Measurements from ENCODE around the gene STARD3.

Gene STARD3

DNA sequence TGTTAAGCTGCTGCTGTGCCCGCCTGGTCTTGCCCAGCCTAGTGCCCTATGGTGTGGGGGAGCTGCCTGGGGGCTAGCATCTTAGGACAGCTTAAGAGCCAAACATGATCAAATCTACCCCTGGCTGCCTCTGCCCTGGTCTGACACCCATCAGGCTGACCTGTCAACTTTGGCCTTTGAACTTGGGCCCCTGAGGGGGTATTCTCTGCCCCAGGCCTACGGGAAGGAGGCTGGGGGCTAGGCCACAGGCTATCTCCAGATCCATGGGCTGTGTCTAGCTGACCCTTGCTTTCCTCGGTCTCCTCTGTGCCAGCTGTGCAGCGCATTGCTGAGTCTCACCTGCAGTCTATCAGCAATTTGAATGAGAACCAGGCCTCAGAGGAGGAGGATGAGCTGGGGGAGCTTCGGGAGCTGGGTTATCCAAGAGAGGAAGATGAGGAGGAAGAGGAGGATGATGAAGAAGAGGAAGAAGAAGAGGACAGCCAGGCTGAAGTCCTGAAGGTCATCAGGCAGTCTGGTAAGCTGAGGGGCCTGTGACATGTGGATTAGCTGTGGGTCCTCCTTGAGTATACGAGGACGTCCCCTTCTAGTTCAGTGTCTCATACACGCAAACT is 3.3 kb upstream of the STARD3 start:
- POLR2A ChIA-PET, result no interaction called here
- DNase-seq, result no peak
- no peak overlapping the region for H3K27ac ChIP-seq (ENCODE audit: insufficient read depth in 1 of 2, low read depth in 1 of 2, low read length in 2 of 2, poor library complexity in 1 of 2, severe bottlenecking in 2 of 2)
- WGBS (ENCODE audit: insufficient coverage), result 83% methylated on average over 7 of the region's 8 CpGs
- H3K4me3 ChIP-seq (ENCODE audit: control insufficient read depth in 1 of 7, extremely low read depth in 1 of 7, insufficient read depth in 4 of 7, low read depth in 2 of 7, low read length in 6 of 7), result no peak overlapping the region
- H3K36me3 ChIP-seq (ENCODE audit: control insufficient read depth in 4 of 4, insufficient read depth in 4 of 4, low read length in 3 of 4), result no peaks in the 10 kb centered on the region
- peaks cover 12 to 53% (median 43%) of the 10 kb centered on the region in 4 experiments for H3K4me1 ChIP-seq (ENCODE audit: control extremely low read depth in 1 of 4, control insufficient read depth in 4 of 4, insufficient read depth in 4 of 4, low read length in 3 of 4)
- H3K9me3 ChIP-seq (ENCODE audit: control extremely low read depth in 1 of 5, control insufficient read depth in 4 of 5, insufficient read depth in 2 of 5, low read depth in 1 of 5, low read length in 4 of 5), result no peaks in the 10 kb centered on the region
- H3K27me3 ChIP-seq (replicated peaks in 2 of 5; ENCODE audit: control insufficient read depth in 4 of 5, insufficient read depth in 5 of 5, low read length in 4 of 5), result peaks cover 0 to 9% (median 2%) of the 10 kb centered on the region in 5 experiments
- CTCF ChIA-PET, result interaction anchor here (0.6 to 20.3 kb wide), 8 partner anchors 11 to 427 kb away, joined by 3 to 445 read pairs (median 4); partner anchors contain the start of genes PNMT and TCAP

GRCh38 chr17:39634384-39634871 is 2.5 kb upstream of the STARD3 start:
- peak in 2 of 3 donors; percentile 50 to 54 for DNase-seq
- peaks cover 13 to 61% (median 50%) of the 10 kb centered on the region in 4 experiments for H3K4me1 ChIP-seq (ENCODE audit: control extremely low read depth in 1 of 4, control insufficient read depth in 4 of 4, insufficient read depth in 4 of 4, low read length in 3 of 4)
- no peaks in the 10 kb centered on the region for H3K9me3 ChIP-seq (ENCODE audit: control extremely low read depth in 1 of 5, control insufficient read depth in 4 of 5, insufficient read depth in 2 of 5, low read depth in 1 of 5, low read length in 4 of 5)
- ChIA-PET POLR2A (no interaction called here), CTCF (interaction anchor here (0.9 to 20.3 kb wide), 8 partner anchors 12 to 115 kb away, joined by 3 to 445 read pairs (median 4); partner anchors contain the start of genes PNMT and TCAP)
- peaks cover 0 to 2% (median 0%) of the 10 kb centered on the region in 5 experiments for H3K27me3 ChIP-seq (replicated peaks in 2 of 5; ENCODE audit: control insufficient read depth in 4 of 5, insufficient read depth in 5 of 5, low read length in 4 of 5)
- WGBS (ENCODE audit: insufficient coverage), result 100% methylated on average over 1 of the region's 2 CpGs
- no peak overlapping the region for H3K4me3 ChIP-seq (ENCODE audit: control insufficient read depth in 1 of 7, extremely low read depth in 1 of 7, insufficient read depth in 4 of 7, low read depth in 2 of 7, low read length in 6 of 7)
- H3K36me3 ChIP-seq (ENCODE audit: control insufficient read depth in 4 of 4, insufficient read depth in 4 of 4, low read length in 3 of 4), result no peaks in the 10 kb centered on the region
- no peak overlapping the region for H3K27ac ChIP-seq (ENCODE audit: insufficient read depth in 1 of 2, low read depth in 1 of 2, low read length in 2 of 2, poor library complexity in 1 of 2, severe bottlenecking in 2 of 2)

DNA sequence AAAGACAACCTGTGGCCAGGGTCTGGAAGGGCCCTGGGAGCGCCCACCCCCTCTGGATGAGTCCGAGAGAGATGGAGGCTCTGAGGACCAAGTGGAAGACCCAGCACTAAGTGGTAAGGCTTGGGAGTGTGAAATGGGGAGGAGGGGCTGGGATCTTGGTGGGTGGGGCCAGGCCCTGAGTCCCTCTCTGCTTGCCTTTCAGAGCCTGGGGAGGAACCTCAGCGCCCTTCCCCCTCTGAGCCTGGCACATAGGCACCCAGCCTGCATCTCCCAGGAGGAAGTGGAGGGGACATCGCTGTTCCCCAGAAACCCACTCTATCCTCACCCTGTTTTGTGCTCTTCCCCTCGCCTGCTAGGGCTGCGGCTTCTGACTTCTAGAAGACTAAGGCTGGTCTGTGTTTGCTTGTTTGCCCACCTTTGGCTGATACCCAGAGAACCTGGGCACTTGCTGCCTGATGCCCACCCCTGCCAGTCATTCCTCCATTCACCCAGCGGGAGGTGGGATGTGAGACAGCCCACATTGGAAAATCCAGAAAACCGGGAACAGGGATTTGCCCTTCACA is 1.2 kb upstream of the STARD3 start:
- Histone ChIP-seq H3K27ac (ENCODE audit: insufficient read depth in 1 of 2, low read depth in 1 of 2, low read length in 2 of 2, poor library complexity in 1 of 2, severe bottlenecking in 2 of 2) (peak overlapping the region in 1 of 2 experiments; percentile 0), H3K9me3 (ENCODE audit: control extremely low read depth in 1 of 5, control insufficient read depth in 4 of 5, insufficient read depth in 2 of 5, low read depth in 1 of 5, low read length in 4 of 5) (no peaks in the 10 kb centered on the region), H3K27me3 (replicated peaks in 2 of 5; ENCODE audit: control insufficient read depth in 4 of 5, insufficient read depth in 5 of 5, low read length in 4 of 5) (no peaks in the 10 kb centered on the region), H3K4me1 (ENCODE audit: control extremely low read depth in 1 of 4, control insufficient read depth in 4 of 4, insufficient read depth in 4 of 4, low read length in 3 of 4) (peaks cover 14 to 74% (median 63%) of the 10 kb centered on the region in 4 experiments), H3K4me3 (ENCODE audit: control insufficient read depth in 1 of 7, extremely low read depth in 1 of 7, insufficient read depth in 4 of 7, low read depth in 2 of 7, low read length in 6 of 7) (no peak overlapping the region), H3K36me3 (ENCODE audit: control insufficient read depth in 4 of 4, insufficient read depth in 4 of 4, low read length in 3 of 4) (no peaks in the 10 kb centered on the region)
- no peak for DNase-seq
- CTCF ChIA-PET, result interaction anchor here (6.3 to 20.3 kb wide), 3 partner anchors 13 to 35 kb away, joined by 111 to 445 read pairs (median 198); partner anchors contain the start of genes PNMT and TCAP
- POLR2A ChIA-PET, result no interaction called here
- 98% methylated on average over 5 of the region's 8 CpGs for WGBS (ENCODE audit: insufficient coverage)

DNA sequence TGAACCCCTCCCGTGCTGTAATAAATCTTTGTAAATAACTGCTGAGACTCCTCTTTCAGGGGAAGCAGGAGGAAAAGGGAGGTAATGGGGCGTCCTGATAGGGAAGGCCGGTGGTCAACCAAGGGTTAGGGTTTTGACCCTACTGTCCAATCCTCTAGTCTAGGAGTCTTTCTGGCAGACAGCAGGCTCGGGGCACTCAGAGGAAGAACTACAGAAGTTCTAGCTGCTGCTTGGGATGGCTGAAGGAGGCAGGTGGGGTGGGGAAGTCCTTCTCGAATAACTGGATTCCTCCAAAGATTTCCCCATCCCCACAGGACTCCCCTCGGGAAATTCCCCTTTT is 387 bp upstream of the STARD3 start:
- Histone ChIP-seq H3K4me3 (ENCODE audit: control insufficient read depth in 1 of 7, extremely low read depth in 1 of 7, insufficient read depth in 4 of 7, low read depth in 2 of 7, low read length in 6 of 7) (peak overlapping the region in 6 of 7 experiments; percentile 79 to 91 (median 83)), H3K27ac (ENCODE audit: insufficient read depth in 1 of 2, low read depth in 1 of 2, low read length in 2 of 2, poor library complexity in 1 of 2, severe bottlenecking in 2 of 2) (peak overlapping the region; percentile 69 to 88), H3K36me3 (ENCODE audit: control insufficient read depth in 4 of 4, insufficient read depth in 4 of 4, low read length in 3 of 4) (no peaks in the 10 kb centered on the region), H3K9me3 (ENCODE audit: control extremely low read depth in 1 of 5, control insufficient read depth in 4 of 5, insufficient read depth in 2 of 5, low read depth in 1 of 5, low read length in 4 of 5) (no peaks in the 10 kb centered on the region), H3K27me3 (replicated peaks in 2 of 5; ENCODE audit: control insufficient read depth in 4 of 5, insufficient read depth in 5 of 5, low read length in 4 of 5) (no peaks in the 10 kb centered on the region), H3K4me1 (ENCODE audit: control extremely low read depth in 1 of 4, control insufficient read depth in 4 of 4, insufficient read depth in 4 of 4, low read length in 3 of 4) (peaks cover 14 to 77% (median 65%) of the 10 kb centered on the region in 4 experiments)
- POLR2A ChIA-PET, result interaction anchor here (1.8 kb wide), 1 partner anchor 16 kb away, joined by 9 read pairs; no protein-coding TSS in a partner anchor
- WGBS (ENCODE audit: insufficient coverage), result 0% methylated on average over 3 of the region's 6 CpGs
- CTCF ChIA-PET, result interaction anchor here (0.7 to 14.6 kb wide), 5 partner anchors 11 to 36 kb away, joined by 3 to 198 read pairs (median 3); no protein-coding TSS in a partner anchor
- no peak for DNase-seq

DNA sequence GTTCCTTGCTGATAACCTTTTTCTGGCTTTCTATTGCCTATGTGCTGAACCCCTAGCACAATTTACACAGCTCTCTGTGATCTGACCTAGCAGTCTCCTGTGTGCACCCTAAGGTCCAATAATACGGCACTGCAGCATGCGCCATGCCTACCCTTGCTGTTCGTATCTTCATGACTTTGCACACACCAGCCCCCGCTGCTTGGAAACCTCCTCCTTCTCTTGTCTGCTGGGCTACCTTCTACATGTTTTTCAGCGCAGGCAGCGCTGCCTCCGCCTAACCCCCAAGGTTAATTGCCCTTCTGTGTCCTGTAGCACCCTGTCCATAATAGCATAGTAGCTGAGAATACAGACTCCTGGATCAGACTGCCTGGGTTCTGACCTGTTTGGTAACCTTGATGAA is 1.4 kb downstream of the STARD3 start:
- no peaks in the 10 kb centered on the region for H3K27me3 ChIP-seq (replicated peaks in 2 of 5; ENCODE audit: control insufficient read depth in 4 of 5, insufficient read depth in 5 of 5, low read length in 4 of 5)
- H3K4me1 ChIP-seq (ENCODE audit: control extremely low read depth in 1 of 4, control insufficient read depth in 4 of 4, insufficient read depth in 4 of 4, low read length in 3 of 4), result peaks cover 14 to 82% (median 70%) of the 10 kb centered on the region in 4 experiments
- H3K27ac ChIP-seq (ENCODE audit: insufficient read depth in 1 of 2, low read depth in 1 of 2, low read length in 2 of 2, poor library complexity in 1 of 2, severe bottlenecking in 2 of 2), result peak overlapping the region in 1 of 2 experiments; percentile 88
- H3K9me3 ChIP-seq (ENCODE audit: control extremely low read depth in 1 of 5, control insufficient read depth in 4 of 5, insufficient read depth in 2 of 5, low read depth in 1 of 5, low read length in 4 of 5), result no peaks in the 10 kb centered on the region
- no peaks in the 10 kb centered on the region for H3K36me3 ChIP-seq (ENCODE audit: control insufficient read depth in 4 of 4, insufficient read depth in 4 of 4, low read length in 3 of 4)
- no peak for DNase-seq
- CTCF ChIA-PET, result interaction anchor here (0.8 to 14.6 kb wide), 6 partner anchors 12 to 39 kb away, joined by 3 to 198 read pairs (median 4); partner anchors contain the start of gene PNMT
- POLR2A ChIA-PET, result interaction anchor here (1.8 kb wide), 1 partner anchor 18 kb away, joined by 9 read pairs; no protein-coding TSS in a partner anchor
- peak overlapping the region in 5 of 7 experiments; percentile 79 to 91 (median 84) for H3K4me3 ChIP-seq (ENCODE audit: control insufficient read depth in 1 of 7, extremely low read depth in 1 of 7, insufficient read depth in 4 of 7, low read depth in 2 of 7, low read length in 6 of 7)
- 95% methylated on average over 7 of the region's 7 CpGs for WGBS (ENCODE audit: insufficient coverage)

GRCh38 chr17:39639043-39639442 is 2.1 kb downstream of the STARD3 start:
- no peak overlapping the region for H3K4me3 ChIP-seq (ENCODE audit: control insufficient read depth in 1 of 7, extremely low read depth in 1 of 7, insufficient read depth in 4 of 7, low read depth in 2 of 7, low read length in 6 of 7)
- ChIA-PET POLR2A (no interaction called here), CTCF (interaction anchor here (1.2 to 14.6 kb wide), 5 partner anchors 12 to 33 kb away, joined by 3 to 198 read pairs (median 4); partner anchors contain the start of gene PNMT)
- no peaks in the 10 kb centered on the region for H3K27me3 ChIP-seq (replicated peaks in 2 of 5; ENCODE audit: control insufficient read depth in 4 of 5, insufficient read depth in 5 of 5, low read length in 4 of 5)
- no peak for DNase-seq
- H3K36me3 ChIP-seq (ENCODE audit: control insufficient read depth in 4 of 4, insufficient read depth in 4 of 4, low read length in 3 of 4), result no peaks in the 10 kb centered on the region
- peaks cover 14 to 85% (median 72%) of the 10 kb centered on the region in 4 experiments for H3K4me1 ChIP-seq (ENCODE audit: control extremely low read depth in 1 of 4, control insufficient read depth in 4 of 4, insufficient read depth in 4 of 4, low read length in 3 of 4)
- no peaks in the 10 kb centered on the region for H3K9me3 ChIP-seq (ENCODE audit: control extremely low read depth in 1 of 5, control insufficient read depth in 4 of 5, insufficient read depth in 2 of 5, low read depth in 1 of 5, low read length in 4 of 5)
- no peak overlapping the region for H3K27ac ChIP-seq (ENCODE audit: insufficient read depth in 1 of 2, low read depth in 1 of 2, low read length in 2 of 2, poor library complexity in 1 of 2, severe bottlenecking in 2 of 2)
- 100% methylated on average over 1 of the region's 2 CpGs for WGBS (ENCODE audit: insufficient coverage)
